H1 (cell line): Measurements from ENCODE around the gene ALAS1. TPM values are rescaled to one million over a fixed set of nuclear protein-coding genes. Genes with fewer than 3 reads are reported as not detected.
A peak's percentile ranks its signal among the peaks of the same experiment; 100 is the strongest.

Source experiments
- BCL11A ChIP-seq, 2 experiments: IDR thresholded peaks; one replicate each; pipeline ENCODE4 v1.6.1; 2011; ENCODE audit warnings: low read depth in 2 of 2, low read length in 2 of 2, mild to moderate bottlenecking in 2 of 2
- CBX8 ChIP-seq: fragments of 300-800, 300-1000 bp; sonication (generic); IDR thresholded peaks from 2 replicates; pipeline ENCODE4 v1.7.1; 2016; ENCODE audit warnings: low read depth, low read length, borderline replicate concordance
- CHD1 ChIP-seq: IDR thresholded peaks from 2 replicates; pipeline ENCODE4 v1.6.1; 2012; ENCODE audit warnings: low read depth, low read length, improper control_type of control experiment
- CHD2 ChIP-seq: IDR thresholded peaks from 2 replicates; pipeline ENCODE4 v1.6.1; 2012; ENCODE audit warnings: low read length, improper control_type of control experiment
- CTBP2 ChIP-seq: IDR thresholded peaks from 2 replicates; pipeline ENCODE4 v1.7.0; 2011; ENCODE audit warnings: borderline replicate concordance, mild to moderate bottlenecking, moderate library complexity, mixed read lengths, low read length; ENCODE audit not compliant: insufficient read depth, insufficient read length
- CTCF ChIP-seq, 3 experiments: IDR thresholded peaks; 1 replicate in 2 of 3; 2 replicates in 1 of 3; pipeline versions ENCODE4 v1.5.1 to v1.6.1; 2011; ENCODE audit warnings: low read length in 3 of 3, mild to moderate bottlenecking in 3 of 3, inconsistent platforms in 2 of 3, low read depth in 1 of 3, moderate library complexity in 1 of 3; ENCODE audit not compliant: insufficient read depth in 1 of 3; ENCODE audit errors: control extremely low read depth in 1 of 3
- EP300 ChIP-seq, 2 experiments: IDR thresholded peaks; 1 replicate in 1 of 2; 2 replicates in 1 of 2; pipeline ENCODE4 v1.6.1; 2011 to 2012; ENCODE audit warnings: low read depth in 2 of 2, low read length in 2 of 2, mild to moderate bottlenecking in 2 of 2, borderline replicate concordance in 1 of 2, inconsistent platforms in 1 of 2, moderate library complexity in 1 of 2
- GABPA ChIP-seq: IDR thresholded peaks from 2 replicates; pipeline ENCODE4 v1.6.1; 2011; ENCODE audit warnings: mild to moderate bottlenecking, low read length, moderate library complexity, borderline replicate concordance; ENCODE audit not compliant: insufficient read depth
- GTF2F1 ChIP-seq: IDR thresholded peaks from 2 replicates; pipeline ENCODE4 v1.6.1; 2012; ENCODE audit warnings: low read depth, low read length, improper control_type of control experiment, borderline replicate concordance
- JUND ChIP-seq: IDR thresholded peaks from 2 replicates; pipeline ENCODE4 v1.6.1; 2011; ENCODE audit warnings: mild to moderate bottlenecking, improper control_type of control experiment, low read length
- MAFK ChIP-seq: IDR thresholded peaks from 2 replicates; pipeline ENCODE4 v1.6.1; 2012; ENCODE audit warnings: low read depth, mild to moderate bottlenecking, improper control_type of control experiment, low read length
- NANOG ChIP-seq: IDR thresholded peaks from 2 replicates; pipeline ENCODE4 v1.6.1; 2011; ENCODE audit warnings: low read length, low read depth, mild to moderate bottlenecking, inconsistent platforms; ENCODE audit not compliant: insufficient read depth, poor library complexity, severe bottlenecking
- POLR2AphosphoS5 ChIP-seq: IDR thresholded peaks from 2 replicates; pipeline ENCODE4 v1.6.1; 2011; ENCODE audit warnings: low read depth, low read length
- POU5F1 ChIP-seq: IDR thresholded peaks from 2 replicates; pipeline ENCODE4 v1.6.1; 2011; ENCODE audit warnings: low read depth, mild to moderate bottlenecking, low read length, moderate library complexity
- RBBP5 ChIP-seq: IDR thresholded peaks from 2 replicates; pipeline ENCODE4 v1.7.1; 2012; ENCODE audit warnings: low read depth, mild to moderate bottlenecking, inconsistent platforms, low read length, moderate library complexity, borderline replicate concordance
- SIRT6 ChIP-seq: IDR thresholded peaks from one replicate; pipeline ENCODE4 v1.7.1; 2012; ENCODE audit warnings: low read length, inconsistent platforms
- SIX5 ChIP-seq: IDR thresholded peaks from 2 replicates; pipeline ENCODE4 v1.6.1; 2011; ENCODE audit warnings: mild to moderate bottlenecking, low read depth, low read length
- SP2 ChIP-seq: IDR thresholded peaks from 2 replicates; pipeline ENCODE4 v1.6.1; 2012; ENCODE audit warnings: mild to moderate bottlenecking, low read length, inconsistent platforms
- SP4 ChIP-seq: IDR thresholded peaks from 2 replicates; pipeline ENCODE4 v1.6.1; 2012; ENCODE audit warnings: low read length, inconsistent platforms
- SRF ChIP-seq: IDR thresholded peaks from 2 replicates; pipeline ENCODE4 v1.6.1; 2011; ENCODE audit warnings: mild to moderate bottlenecking, low read depth, low read length, moderate library complexity
- TBP ChIP-seq: IDR thresholded peaks from 2 replicates; pipeline ENCODE4 v1.6.1; 2011; ENCODE audit warnings: low read depth, low read length, improper control_type of control experiment
- polyA plus RNA-seq, 7 experiments: library from polyadenylated mRNA; depleted of rRNA in 3 of 7; stranded (reverse) in 5 of 7; unstranded in 2 of 7; fragments of >200 nt in 5 of 7; fragments of 200-250 nt in 2 of 7; gene quantifications; 1 replicate in 5 of 7; 2 replicates in 1 of 7; 4 replicates in 1 of 7; pipeline versions ENCODE4 v1.2.1 to v1.2.3, GENCODE V29; 2011 to 2013; ENCODE audit warnings: missing spikeins in 2 of 7, mixed read lengths in 2 of 7
- total RNA-seq: library from RNA; stranded (reverse); fragmentation: NEBNext Ultra II Directional; extraction: Animal tissue kit (Norgen Biotek cat#: 25700); gene quantifications from 2 replicates; pipeline ENCODE4 v1.2.1, GENCODE V29; 2021

ALAS1 gene
- total and polyA plus RNA-seq, 2 of the 8 experiments (the other 6 are each of a cell fraction or from before 2014, with no cell fraction given), result 45.9 to 84.4 TPM

DNA sequence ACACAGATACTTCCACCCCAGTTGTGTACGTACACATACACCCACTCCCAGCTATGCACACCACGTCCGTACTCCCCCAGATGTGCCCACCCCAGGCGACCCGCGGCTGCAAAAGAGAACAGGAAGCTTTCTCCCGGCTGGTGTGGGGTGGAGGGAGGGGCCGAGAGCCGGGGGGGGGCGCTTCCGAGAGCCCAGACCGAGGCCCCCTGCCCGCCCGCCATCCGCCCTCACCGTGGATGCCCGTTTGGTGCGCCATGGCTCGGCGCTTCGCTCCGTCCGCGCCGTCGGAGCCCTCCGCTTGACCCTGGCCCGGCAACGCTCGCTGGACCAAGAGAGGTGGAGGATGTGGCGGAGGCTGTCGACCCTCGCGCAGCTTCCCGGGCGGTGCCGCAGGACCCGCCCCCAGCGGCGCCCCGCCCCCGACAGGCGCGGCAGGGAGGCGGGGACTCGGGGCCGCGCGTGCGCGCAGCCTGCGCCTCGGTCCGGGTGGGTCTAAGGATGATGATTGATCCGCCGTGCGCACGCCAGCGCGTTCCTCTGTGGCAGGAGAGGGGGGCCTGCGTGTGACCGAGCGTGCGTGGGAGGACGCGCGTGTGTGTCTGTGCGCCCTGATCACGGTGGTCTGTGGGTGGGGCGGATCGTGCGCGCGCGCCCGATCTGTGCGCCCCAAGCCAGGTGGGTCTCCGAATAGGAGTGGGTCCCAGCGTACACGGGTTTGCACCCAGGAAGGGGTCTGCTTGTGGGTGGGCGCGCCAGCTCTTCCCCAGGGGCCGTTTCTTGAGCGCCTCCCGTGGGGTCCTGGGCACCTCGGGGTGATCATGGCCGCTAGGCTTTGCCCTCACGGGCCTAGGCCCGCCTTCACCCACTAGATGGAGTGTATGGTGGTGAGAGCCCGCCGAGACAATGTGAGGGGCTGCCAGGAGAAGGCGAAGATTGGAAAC is 41.1 kb downstream of the ALAS1 start, which contains the start of gene TWF2 (continued):
- TF ChIP-seq SP4 (no peak), GABPA (no peak), SRF (no peak), CTCF (IDR thresholded peaks at IDR 0.05; ENCODE audit: control extremely low read depth in 1 of 3, insufficient read depth in 1 of 3, low read depth in 1 of 3, low read length in 3 of 3) (peak in 2 of 3 experiments; percentile 38 to 40; a peak in 2 of 4 replicates), SIRT6 (no peak), JUND (no peak), CTBP2 (no peak), SIX5 (no peak), GTF2F1 (no peak), TBP (peak; percentile 53; the same call in 1 of the 2 replicates), EP300 (IDR thresholded peaks at IDR 0.05; ENCODE audit: borderline replicate concordance in 1 of 2, low read depth in 2 of 2, low read length in 2 of 2) (no peak), CHD2 (0 out of 2 replicates have a peak, but pooled peaks have one; percentile 14), CHD1 (no peak), POLR2AphosphoS5 (peak; percentile 56; the same call in 1 of the 2 replicates), BCL11A (IDR thresholded peaks at IDR 0.05; ENCODE audit: low read depth in 2 of 2, low read length in 2 of 2) (no peak), CBX8 (no peak), RBBP5 (peak; percentile 91; the same call in 1 of the 2 replicates), MAFK (no peak), SP2 (no peak), POU5F1 (no peak), NANOG (no peak)
